ENCODE measurements around the gene PBX1.

DNA sequence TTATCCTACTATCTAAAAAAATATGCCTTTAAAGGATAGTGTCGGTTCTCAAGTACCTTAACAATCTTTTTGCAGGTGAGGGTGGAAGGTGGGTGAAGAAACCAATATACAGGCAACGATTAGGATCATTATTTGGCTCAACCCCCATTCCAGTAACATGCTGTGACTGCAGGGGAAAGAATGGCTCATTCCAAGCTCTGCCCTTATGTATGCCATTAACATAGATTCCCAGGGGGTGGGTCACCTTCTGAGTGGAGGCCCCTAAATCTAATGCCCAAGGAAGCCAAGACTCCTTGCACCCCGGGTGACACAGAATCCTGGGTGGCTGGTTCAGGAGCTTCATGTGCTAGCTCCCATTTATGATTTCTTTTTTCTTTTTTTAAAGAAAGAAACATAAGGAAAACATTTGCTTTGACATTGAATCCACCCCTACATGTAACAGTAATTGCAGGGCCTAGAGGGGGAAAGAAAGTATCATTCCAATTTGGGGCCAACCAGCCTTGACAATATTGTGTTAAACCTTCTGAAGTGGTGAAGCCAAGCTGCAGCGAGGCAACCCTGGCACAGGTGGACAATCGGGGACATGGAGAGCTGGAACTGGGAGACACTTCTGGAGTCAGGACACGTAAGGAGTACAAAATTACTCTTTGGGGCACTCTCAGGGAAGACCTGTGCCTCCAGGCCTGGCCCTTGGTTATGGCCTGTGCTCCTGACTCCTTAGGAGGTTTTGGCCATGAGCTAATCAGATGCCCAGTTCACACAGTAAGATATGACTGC, 200.3 kb downstream of the PBX1 start:
- TF ChIP-seq, protein P1, sequence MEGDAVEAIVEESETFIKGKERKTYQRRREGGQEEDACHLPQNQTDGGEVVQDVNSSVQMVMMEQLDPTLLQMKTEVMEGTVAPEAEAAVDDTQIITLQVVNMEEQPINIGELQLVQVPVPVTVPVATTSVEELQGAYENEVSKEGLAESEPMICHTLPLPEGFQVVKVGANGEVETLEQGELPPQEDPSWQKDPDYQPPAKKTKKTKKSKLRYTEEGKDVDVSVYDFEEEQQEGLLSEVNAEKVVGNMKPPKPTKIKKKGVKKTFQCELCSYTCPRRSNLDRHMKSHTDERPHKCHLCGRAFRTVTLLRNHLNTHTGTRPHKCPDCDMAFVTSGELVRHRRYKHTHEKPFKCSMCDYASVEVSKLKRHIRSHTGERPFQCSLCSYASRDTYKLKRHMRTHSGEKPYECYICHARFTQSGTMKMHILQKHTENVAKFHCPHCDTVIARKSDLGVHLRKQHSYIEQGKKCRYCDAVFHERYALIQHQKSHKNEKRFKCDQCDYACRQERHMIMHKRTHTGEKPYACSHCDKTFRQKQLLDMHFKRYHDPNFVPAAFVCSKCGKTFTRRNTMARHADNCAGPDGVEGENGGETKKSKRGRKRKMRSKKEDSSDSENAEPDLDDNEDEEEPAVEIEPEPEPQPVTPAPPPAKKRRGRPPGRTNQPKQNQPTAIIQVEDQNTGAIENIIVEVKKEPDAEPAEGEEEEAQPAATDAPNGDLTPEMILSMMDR (tag by site-specific recombination; IDR thresholded peaks at IDR 0.05), result no peak
- no peak for TF ChIP-seq ZNF292 (tag by site-specific recombination; IDR thresholded peaks at IDR 0.05; ENCODE audit: borderline replicate concordance, low read depth)
- no peak for TF ChIP-seq YY1 (tag by site-specific recombination; IDR thresholded peaks at IDR 0.05)
- TF ChIP-seq ZNF274 (IDR thresholded peaks at IDR 0.05; ENCODE audit: low read length), result no peak
- no peak for TF ChIP-seq ZNF274 (tag by site-specific recombination; IDR thresholded peaks at IDR 0.05; ENCODE audit: borderline replicate concordance)
- TF ChIP-seq MZF1 (tag by site-specific recombination; IDR thresholded peaks at IDR 0.05; ENCODE audit: borderline replicate concordance), result no peak
- TF ChIP-seq ZNF621 (tag by site-specific recombination; IDR thresholded peaks at IDR 0.05), result no peak
- TF ChIP-seq, protein P2, sequence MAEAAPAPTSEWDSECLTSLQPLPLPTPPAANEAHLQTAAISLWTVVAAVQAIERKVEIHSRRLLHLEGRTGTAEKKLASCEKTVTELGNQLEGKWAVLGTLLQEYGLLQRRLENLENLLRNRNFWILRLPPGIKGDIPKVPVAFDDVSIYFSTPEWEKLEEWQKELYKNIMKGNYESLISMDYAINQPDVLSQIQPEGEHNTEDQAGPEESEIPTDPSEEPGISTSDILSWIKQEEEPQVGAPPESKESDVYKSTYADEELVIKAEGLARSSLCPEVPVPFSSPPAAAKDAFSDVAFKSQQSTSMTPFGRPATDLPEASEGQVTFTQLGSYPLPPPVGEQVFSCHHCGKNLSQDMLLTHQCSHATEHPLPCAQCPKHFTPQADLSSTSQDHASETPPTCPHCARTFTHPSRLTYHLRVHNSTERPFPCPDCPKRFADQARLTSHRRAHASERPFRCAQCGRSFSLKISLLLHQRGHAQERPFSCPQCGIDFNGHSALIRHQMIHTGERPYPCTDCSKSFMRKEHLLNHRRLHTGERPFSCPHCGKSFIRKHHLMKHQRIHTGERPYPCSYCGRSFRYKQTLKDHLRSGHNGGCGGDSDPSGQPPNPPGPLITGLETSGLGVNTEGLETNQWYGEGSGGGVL (tag by site-specific recombination; IDR thresholded peaks at IDR 0.05), result no peak
- no peak for TF ChIP-seq ZNF146 (tag by site-specific recombination; IDR thresholded peaks at IDR 0.05)
- TF ChIP-seq, protein P3, sequence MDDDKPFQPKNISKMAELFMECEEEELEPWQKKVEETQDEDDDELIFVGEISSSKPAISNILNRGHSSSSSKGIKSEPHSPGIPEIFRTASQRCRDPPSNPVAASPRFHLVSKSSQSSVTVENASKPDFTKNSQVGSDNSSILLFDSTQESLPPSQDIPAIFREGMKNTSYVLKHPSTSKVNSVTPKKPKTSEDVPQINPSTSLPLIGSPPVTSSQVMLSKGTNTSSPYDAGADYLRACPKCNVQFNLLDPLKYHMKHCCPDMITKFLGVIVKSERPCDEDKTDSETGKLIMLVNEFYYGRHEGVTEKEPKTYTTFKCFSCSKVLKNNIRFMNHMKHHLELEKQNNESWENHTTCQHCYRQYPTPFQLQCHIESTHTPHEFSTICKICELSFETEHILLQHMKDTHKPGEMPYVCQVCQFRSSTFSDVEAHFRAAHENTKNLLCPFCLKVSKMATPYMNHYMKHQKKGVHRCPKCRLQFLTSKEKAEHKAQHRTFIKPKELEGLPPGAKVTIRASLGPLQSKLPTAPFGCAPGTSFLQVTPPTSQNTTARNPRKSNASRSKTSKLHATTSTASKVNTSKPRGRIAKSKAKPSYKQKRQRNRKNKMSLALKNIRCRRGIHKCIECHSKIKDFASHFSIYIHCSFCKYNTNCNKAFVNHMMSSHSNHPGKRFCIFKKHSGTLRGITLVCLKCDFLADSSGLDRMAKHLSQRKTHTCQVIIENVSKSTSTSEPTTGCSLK (tag by site-specific recombination; IDR thresholded peaks at IDR 0.05), result no peak
- no peak for TF ChIP-seq MEIS1 (CRISPR knock-in tag; IDR thresholded peaks at IDR 0.05; ENCODE audit: borderline replicate concordance)
- TF ChIP-seq, protein P4, sequence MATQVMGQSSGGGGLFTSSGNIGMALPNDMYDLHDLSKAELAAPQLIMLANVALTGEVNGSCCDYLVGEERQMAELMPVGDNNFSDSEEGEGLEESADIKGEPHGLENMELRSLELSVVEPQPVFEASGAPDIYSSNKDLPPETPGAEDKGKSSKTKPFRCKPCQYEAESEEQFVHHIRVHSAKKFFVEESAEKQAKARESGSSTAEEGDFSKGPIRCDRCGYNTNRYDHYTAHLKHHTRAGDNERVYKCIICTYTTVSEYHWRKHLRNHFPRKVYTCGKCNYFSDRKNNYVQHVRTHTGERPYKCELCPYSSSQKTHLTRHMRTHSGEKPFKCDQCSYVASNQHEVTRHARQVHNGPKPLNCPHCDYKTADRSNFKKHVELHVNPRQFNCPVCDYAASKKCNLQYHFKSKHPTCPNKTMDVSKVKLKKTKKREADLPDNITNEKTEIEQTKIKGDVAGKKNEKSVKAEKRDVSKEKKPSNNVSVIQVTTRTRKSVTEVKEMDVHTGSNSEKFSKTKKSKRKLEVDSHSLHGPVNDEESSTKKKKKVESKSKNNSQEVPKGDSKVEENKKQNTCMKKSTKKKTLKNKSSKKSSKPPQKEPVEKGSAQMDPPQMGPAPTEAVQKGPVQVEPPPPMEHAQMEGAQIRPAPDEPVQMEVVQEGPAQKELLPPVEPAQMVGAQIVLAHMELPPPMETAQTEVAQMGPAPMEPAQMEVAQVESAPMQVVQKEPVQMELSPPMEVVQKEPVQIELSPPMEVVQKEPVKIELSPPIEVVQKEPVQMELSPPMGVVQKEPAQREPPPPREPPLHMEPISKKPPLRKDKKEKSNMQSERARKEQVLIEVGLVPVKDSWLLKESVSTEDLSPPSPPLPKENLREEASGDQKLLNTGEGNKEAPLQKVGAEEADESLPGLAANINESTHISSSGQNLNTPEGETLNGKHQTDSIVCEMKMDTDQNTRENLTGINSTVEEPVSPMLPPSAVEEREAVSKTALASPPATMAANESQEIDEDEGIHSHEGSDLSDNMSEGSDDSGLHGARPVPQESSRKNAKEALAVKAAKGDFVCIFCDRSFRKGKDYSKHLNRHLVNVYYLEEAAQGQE (tag by site-specific recombination; IDR thresholded peaks at IDR 0.05), result no peak
- no peak for TF ChIP-seq ZNF24 (tag by site-specific recombination; IDR thresholded peaks at IDR 0.05)
- no peak for TF ChIP-seq ZNF157 (tag by site-specific recombination; IDR thresholded peaks at IDR 0.05)
- TF ChIP-seq, protein P5, sequence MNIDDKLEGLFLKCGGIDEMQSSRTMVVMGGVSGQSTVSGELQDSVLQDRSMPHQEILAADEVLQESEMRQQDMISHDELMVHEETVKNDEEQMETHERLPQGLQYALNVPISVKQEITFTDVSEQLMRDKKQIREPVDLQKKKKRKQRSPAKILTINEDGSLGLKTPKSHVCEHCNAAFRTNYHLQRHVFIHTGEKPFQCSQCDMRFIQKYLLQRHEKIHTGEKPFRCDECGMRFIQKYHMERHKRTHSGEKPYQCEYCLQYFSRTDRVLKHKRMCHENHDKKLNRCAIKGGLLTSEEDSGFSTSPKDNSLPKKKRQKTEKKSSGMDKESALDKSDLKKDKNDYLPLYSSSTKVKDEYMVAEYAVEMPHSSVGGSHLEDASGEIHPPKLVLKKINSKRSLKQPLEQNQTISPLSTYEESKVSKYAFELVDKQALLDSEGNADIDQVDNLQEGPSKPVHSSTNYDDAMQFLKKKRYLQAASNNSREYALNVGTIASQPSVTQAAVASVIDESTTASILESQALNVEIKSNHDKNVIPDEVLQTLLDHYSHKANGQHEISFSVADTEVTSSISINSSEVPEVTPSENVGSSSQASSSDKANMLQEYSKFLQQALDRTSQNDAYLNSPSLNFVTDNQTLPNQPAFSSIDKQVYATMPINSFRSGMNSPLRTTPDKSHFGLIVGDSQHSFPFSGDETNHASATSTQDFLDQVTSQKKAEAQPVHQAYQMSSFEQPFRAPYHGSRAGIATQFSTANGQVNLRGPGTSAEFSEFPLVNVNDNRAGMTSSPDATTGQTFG (tag by site-specific recombination; IDR thresholded peaks at IDR 0.05; ENCODE audit: borderline replicate concordance), result no peak
